IPS-15b (cell line): ENCODE data around the gene LMBR1.
"Not testable (repeated sequence)": the region's sequence is repeated elsewhere in the genome, so short reads cannot be mapped to it uniquely, and the experiment has no call there.

Experiments used
- H3K27me3 ChIP-seq: one replicate; pipeline ENCODE4 v1.6.1; 2013; ENCODE audit warnings: low read length; ENCODE audit not compliant: control insufficient read depth, insufficient read depth
- H3K36me3 ChIP-seq: one replicate; pipeline ENCODE4 v1.6.1; 2013; ENCODE audit warnings: low read length; ENCODE audit not compliant: control insufficient read depth, insufficient read depth
- H3K4me1 ChIP-seq: one replicate; pipeline ENCODE4 v1.6.1; 2013; ENCODE audit warnings: mild to moderate bottlenecking, low read length; ENCODE audit not compliant: control insufficient read depth, insufficient read depth
- H3K4me3 ChIP-seq: one replicate; pipeline ENCODE4 v1.5.1; 2013; ENCODE audit warnings: low read depth, low read length
- H3K9ac ChIP-seq: one replicate; pipeline ENCODE4 v1.6.1; 2013; ENCODE audit warnings: low read depth, mild to moderate bottlenecking, low read length
- H3K9me3 ChIP-seq: one replicate; pipeline ENCODE4 v1.6.1; 2013; ENCODE audit warnings: mild to moderate bottlenecking, low read length; ENCODE audit not compliant: control insufficient read depth, insufficient read depth

LMBR1 gene

GRCh38 chr7:156639426-156640256 lies 253.3 kb downstream of the LMBR1 start:
- Histone ChIP-seq H3K9me3 (no peaks in the 10 kb centered on the region), H3K27me3 (peaks cover 4% of the 10 kb centered on the region), H3K4me3 (peak overlapping the region; percentile 69), H3K9ac (peak overlapping the region; percentile 68), H3K4me1 (peaks cover 9% of the 10 kb centered on the region), H3K36me3 (no peaks in the 10 kb centered on the region)

GRCh38 chr7:156638443-156639077 lies 254.4 kb downstream of the LMBR1 start:
- H3K4me3 ChIP-seq: peak overlapping the region; percentile 2
- peaks cover 9% of the 10 kb centered on the region for H3K4me1 ChIP-seq

GRCh38 chr7:156637093-156637492 lies 255.9 kb downstream of the LMBR1 start:
- not testable (repeated sequence) for H3K36me3 ChIP-seq, H3K9me3 ChIP-seq, H3K27me3 ChIP-seq, H3K4me1 ChIP-seq, H3K9ac ChIP-seq, H3K4me3 ChIP-seq

More at GRCh38 chr7:156638443-156639077, 254.4 kb downstream of the LMBR1 start:
- no peaks in the 10 kb centered on the region for H3K9me3 ChIP-seq
- H3K36me3 ChIP-seq: no peaks in the 10 kb centered on the region
- peaks cover 4% of the 10 kb centered on the region for H3K27me3 ChIP-seq
- no peak overlapping the region for H3K9ac ChIP-seq

- Histone ChIP-seq H3K36me3 (no peaks in the 10 kb centered on the region), H3K4me3 (no peak overlapping the region), H3K9ac (no peak overlapping the region), H3K4me1 (peaks cover 2% of the 10 kb centered on the region), H3K9me3 (no peaks in the 10 kb centered on the region), H3K27me3 (peaks cover 4% of the 10 kb centered on the region)
Observed at GRCh38 chr7:156635529-156636385, 257.2 kb downstream of the LMBR1 start.

- Histone ChIP-seq H3K4me1 (peaks cover 2% of the 10 kb centered on the region), H3K9ac (no peak overlapping the region), H3K36me3 (no peaks in the 10 kb centered on the region), H3K27me3 (no peaks in the 10 kb centered on the region), H3K4me3 (no peak overlapping the region), H3K9me3 (no peaks in the 10 kb centered on the region)
Observed at GRCh38 chr7:156634117-156634516, 258.9 kb downstream of the LMBR1 start.

GRCh38 chr7:156629873-156630272 lies 263.1 kb downstream of the LMBR1 start:
- H3K9ac ChIP-seq: no peak overlapping the region

GRCh38 chr7:156628562-156628961 lies 264.4 kb downstream of the LMBR1 start:
- H3K9ac ChIP-seq: no peak overlapping the region
- no peaks in the 10 kb centered on the region for H3K36me3 ChIP-seq
- no peaks in the 10 kb centered on the region for H3K9me3 ChIP-seq
- no peaks in the 10 kb centered on the region for H3K27me3 ChIP-seq
- no peak overlapping the region for H3K4me3 ChIP-seq
- H3K4me1 ChIP-seq: no peaks in the 10 kb centered on the region

More at GRCh38 chr7:156629873-156630272, 263.1 kb downstream of the LMBR1 start:
- Histone ChIP-seq H3K27me3 (no peaks in the 10 kb centered on the region), H3K9me3 (no peaks in the 10 kb centered on the region), H3K4me3 (no peak overlapping the region), H3K4me1 (no peaks in the 10 kb centered on the region), H3K36me3 (no peaks in the 10 kb centered on the region)
